Activated T-cell treated with anti-CD3 and anti-CD28 coated beads, Interleukin-2, amount 50 U/mL, for 24 hours (primary cell): ENCODE results near the gene PTPRR.

Experiments
- DNase-seq: peaks from one replicate; pipeline ENCODE4 v3.0.0-alpha.2; 2020
- H3K27ac Mint-ChIP-seq: 2 replicates; pipeline ENCODE4 v1.8.0; 2020; ENCODE audit warnings: mild to moderate bottlenecking, mixed read lengths
- H3K27me3 Mint-ChIP-seq: 2 replicates; pipeline ENCODE4 v1.8.0; 2020; ENCODE audit warnings: mixed read lengths
- H3K36me3 Mint-ChIP-seq: 2 replicates; pipeline ENCODE4 v1.8.0; 2020; ENCODE audit warnings: low read depth, mixed read lengths
- H3K4me1 Mint-ChIP-seq: 2 replicates; pipeline ENCODE4 v1.8.0; 2020; ENCODE audit warnings: low read depth, mixed read lengths
- H3K4me3 Mint-ChIP-seq: 2 replicates; pipeline ENCODE4 v1.8.0; 2020; ENCODE audit warnings: mild to moderate bottlenecking, moderate library complexity, mixed read lengths
- H3K9me3 Mint-ChIP-seq: 2 replicates; pipeline ENCODE4 v1.8.0; 2020; ENCODE audit warnings: mixed read lengths

The PTPRR gene

DNA sequence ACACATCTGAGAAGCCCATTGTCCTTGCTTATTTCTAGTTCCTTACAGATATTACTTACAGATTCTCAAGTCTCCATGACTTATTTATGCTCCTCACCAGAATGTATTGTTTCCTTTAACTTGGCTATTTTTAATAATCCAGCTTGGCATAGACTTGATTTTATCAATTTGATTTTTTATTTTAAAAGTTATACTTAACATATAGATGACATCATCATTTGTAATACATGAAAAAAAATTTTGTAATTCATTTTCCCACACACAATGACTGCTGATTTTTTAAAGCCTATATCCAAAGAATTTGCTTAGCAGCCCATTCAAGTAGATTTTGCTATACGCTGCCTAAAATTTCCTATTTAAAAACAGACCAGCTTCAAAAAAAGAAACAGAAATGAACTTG lies 39.8 kb downstream of the PTPRR start:
- Mint-ChIP-seq H3K4me1 (no peaks in the 10 kb centered on the region), H3K9me3 (no peaks in the 10 kb centered on the region), H3K36me3 (no peaks in the 10 kb centered on the region), H3K4me3 (no peak overlapping the region), H3K27ac (no peak overlapping the region), H3K27me3 (no peaks in the 10 kb centered on the region)
- no peak for DNase-seq

DNA sequence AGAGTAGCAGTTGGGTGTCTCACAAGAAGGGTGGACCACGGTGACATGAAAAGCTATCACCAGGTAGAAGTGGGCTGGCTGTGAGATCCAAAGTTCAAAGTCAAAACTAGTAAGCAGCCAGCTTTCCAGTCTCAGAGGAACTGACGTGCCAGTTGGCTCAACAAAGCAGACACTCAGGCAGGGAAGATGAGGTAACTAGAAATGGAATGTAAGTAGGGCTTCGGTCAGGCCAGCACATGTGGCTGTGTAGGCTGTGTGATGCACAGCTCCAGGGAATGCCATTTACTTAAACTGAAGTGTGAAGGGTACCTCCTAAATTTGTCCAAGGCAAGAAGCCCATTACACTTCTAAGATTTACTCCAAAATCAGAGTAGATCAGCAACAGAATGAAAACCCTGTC lies 43.6 kb downstream of the PTPRR start:
- no peak overlapping the region for H3K27ac Mint-ChIP-seq
- DNase-seq, result no peak
- no peaks in the 10 kb centered on the region for H3K4me1 Mint-ChIP-seq
- no peak overlapping the region for H3K4me3 Mint-ChIP-seq
- H3K36me3 Mint-ChIP-seq, result no peaks in the 10 kb centered on the region
- no peaks in the 10 kb centered on the region for H3K9me3 Mint-ChIP-seq
- H3K27me3 Mint-ChIP-seq, result no peaks in the 10 kb centered on the region

DNA sequence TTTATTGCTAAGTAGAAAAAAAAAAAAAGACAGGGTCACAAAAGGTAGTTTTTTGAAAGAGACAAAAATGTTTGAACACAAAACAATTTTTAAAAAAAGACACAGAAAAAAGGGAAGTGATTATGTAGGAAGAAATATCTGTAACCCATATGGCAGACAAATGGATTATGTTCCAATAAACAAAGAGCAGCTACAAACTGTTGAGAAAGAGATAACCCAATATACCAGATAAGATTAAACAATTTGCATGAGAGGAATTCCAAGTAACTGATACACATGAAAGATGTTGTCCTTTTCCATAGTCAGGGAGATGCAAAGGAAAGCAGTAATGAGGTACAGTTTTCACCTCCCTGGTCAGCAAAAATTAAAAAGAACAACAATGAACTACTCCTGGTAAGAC lies 44.9 kb downstream of the PTPRR start:
- H3K27ac Mint-ChIP-seq, result no peak overlapping the region
- no peaks in the 10 kb centered on the region for H3K36me3 Mint-ChIP-seq
- no peaks in the 10 kb centered on the region for H3K9me3 Mint-ChIP-seq
- H3K4me1 Mint-ChIP-seq, result no peaks in the 10 kb centered on the region
- H3K27me3 Mint-ChIP-seq, result no peaks in the 10 kb centered on the region
- DNase-seq, result no peak
- no peak overlapping the region for H3K4me3 Mint-ChIP-seq

DNA sequence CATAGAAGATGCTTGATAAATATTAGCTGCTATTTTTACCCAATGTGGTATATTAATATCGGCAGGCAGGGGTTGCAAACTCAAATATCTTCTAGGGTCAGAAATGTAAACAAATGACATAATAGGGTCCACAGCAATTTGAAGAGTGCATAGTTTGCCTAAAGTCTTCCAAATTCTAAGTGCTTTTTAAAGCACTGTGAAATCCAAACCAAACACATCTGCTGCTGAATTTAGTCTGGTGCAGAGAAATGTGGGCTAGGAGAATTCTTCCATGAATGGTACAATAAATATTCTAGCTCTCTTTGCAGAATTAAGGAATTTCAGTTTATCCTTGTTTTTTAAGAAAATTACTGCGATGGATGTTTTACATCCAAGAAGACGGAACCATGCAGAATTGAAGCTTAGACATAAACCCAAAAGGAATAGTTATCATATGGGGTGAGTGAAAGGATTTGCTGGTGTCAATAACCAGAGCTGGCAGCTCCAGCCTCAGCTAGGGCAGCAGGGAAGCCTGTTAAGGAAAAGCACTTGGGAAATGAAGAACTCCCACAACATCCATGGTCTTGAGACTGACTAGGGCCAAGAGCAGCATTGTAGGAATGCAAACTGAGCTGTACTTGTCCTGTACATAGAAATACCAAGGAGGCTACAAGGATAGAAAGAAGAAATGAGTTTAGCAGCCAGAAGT lies 65.5 kb downstream of the PTPRR start:
- H3K4me3 Mint-ChIP-seq, result no peak overlapping the region
- no peaks in the 10 kb centered on the region for H3K27me3 Mint-ChIP-seq
- no peaks in the 10 kb centered on the region for H3K9me3 Mint-ChIP-seq
- no peaks in the 10 kb centered on the region for H3K36me3 Mint-ChIP-seq
- no peak overlapping the region for H3K27ac Mint-ChIP-seq
- no peaks in the 10 kb centered on the region for H3K4me1 Mint-ChIP-seq
- no peak for DNase-seq

DNA sequence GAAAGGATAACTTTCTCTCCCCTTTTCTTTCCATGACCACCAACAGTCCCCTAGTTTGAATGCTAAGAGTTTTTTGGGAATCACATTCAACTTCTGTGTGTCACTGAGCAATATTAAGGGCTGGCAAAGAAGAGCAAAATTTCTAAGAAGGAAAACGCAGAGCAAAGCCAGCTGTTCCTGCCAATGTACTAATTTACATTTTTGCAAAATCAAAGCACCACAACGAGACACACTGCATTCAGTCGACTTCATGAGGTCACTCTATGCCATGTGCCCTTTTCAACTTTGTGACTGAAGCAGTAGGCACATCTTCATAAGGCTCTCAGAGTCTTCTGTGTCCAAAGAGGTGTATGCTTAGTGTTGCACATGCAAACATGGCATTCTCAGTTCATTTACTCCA lies 66.4 kb downstream of the PTPRR start:
- no peaks in the 10 kb centered on the region for H3K27me3 Mint-ChIP-seq
- H3K4me1 Mint-ChIP-seq, result no peaks in the 10 kb centered on the region
- no peak overlapping the region for H3K4me3 Mint-ChIP-seq
- no peaks in the 10 kb centered on the region for H3K36me3 Mint-ChIP-seq
- no peaks in the 10 kb centered on the region for H3K9me3 Mint-ChIP-seq
- H3K27ac Mint-ChIP-seq, result no peak overlapping the region
- DNase-seq, result no peak

DNA sequence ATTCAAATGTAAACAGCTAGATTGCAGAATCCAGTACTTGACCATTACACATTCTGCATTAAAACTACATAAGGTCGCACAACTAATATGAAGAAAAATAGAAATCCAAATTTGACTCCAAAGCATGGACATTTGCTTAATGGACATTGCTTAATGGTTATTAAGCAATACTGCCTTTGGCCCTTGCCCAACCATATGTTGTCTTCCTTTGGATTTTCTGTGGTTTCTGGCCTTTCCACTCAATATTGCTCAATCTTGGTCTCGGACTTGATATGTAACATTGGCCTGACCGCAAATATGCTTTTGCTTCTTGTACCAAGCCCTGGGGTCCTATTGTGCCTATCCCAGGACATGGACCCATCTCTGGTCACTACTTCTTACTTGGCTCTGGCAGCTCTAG lies 67.2 kb downstream of the PTPRR start:
- Mint-ChIP-seq H3K27ac (no peak overlapping the region), H3K4me1 (no peaks in the 10 kb centered on the region), H3K36me3 (no peaks in the 10 kb centered on the region), H3K9me3 (no peaks in the 10 kb centered on the region), H3K27me3 (no peaks in the 10 kb centered on the region), H3K4me3 (no peak overlapping the region)
- DNase-seq, result no peak

DNA sequence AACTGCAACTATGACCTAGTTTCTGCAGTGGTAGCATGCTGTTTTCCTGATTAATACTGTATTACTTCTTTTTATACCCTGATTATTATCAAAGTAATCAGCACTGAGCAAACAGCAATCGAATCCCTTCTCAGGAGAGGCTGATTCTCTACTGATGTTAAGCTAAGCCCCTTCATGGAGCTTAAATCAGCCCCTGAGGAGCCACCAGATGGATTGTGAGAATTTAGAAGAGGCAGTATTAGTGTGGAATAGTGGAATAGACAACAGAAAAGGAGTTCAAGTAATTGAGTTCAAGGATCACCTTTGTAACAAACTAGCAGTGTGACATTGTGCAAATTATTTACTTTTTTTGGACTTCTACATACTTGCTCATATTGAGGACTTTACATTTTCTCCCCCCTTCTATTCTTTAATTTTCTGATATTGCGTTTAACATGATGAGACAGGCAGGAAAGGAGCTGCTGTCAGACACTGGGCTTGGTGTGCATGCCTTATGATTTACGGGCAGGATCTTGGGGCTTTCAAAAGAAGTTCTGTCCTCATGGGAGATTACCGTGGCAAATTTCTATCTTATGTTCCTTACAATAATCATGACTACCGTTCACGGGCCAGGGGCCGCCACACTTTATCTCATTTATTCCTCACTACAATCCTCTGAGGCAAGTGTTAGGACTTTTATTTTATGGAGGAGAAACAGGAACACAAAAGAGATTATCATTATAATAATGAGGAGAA lies 68.0 kb downstream of the PTPRR start:
- DNase-seq, result no peak
- no peaks in the 10 kb centered on the region for H3K36me3 Mint-ChIP-seq
- no peaks in the 10 kb centered on the region for H3K4me1 Mint-ChIP-seq
- no peak overlapping the region for H3K27ac Mint-ChIP-seq
- no peaks in the 10 kb centered on the region for H3K27me3 Mint-ChIP-seq
- no peak overlapping the region for H3K4me3 Mint-ChIP-seq
- H3K9me3 Mint-ChIP-seq, result no peaks in the 10 kb centered on the region

DNA sequence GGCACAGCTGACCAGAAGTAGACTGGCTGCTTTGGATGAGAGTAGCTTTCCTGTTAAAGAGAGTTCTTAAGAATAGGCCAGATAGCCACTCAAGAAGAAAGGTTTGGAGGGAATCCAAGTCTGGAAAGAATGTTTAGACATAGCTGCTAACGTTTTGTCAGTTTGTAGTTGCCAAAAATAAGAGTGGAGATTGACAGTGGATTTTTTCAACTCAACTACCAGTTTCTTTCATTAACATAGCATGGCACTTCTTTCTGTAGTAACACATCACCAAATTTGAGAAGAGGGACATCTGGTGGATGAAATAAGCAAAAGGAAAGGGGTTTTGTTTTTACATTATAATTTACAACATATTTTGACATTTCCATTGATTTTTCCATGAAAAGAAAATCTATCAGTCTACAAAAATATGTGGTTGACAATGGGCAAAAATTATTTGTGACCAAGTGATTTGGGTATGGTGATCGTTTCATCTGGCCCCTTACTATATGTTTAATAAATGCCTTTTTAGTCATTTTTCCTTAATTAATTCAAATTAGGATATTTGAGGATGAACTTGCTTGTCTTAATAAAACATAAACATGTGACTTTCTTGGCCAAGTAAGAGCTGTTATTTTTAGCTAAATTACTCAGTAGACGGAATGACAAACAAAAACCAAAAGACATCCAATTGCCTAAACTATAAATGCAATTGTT lies 71.1 kb downstream of the PTPRR start:
- Mint-ChIP-seq H3K4me1 (no peaks in the 10 kb centered on the region), H3K27me3 (no peaks in the 10 kb centered on the region), H3K27ac (no peak overlapping the region), H3K9me3 (no peaks in the 10 kb centered on the region), H3K4me3 (no peak overlapping the region), H3K36me3 (no peaks in the 10 kb centered on the region)
- no peak for DNase-seq

DNA sequence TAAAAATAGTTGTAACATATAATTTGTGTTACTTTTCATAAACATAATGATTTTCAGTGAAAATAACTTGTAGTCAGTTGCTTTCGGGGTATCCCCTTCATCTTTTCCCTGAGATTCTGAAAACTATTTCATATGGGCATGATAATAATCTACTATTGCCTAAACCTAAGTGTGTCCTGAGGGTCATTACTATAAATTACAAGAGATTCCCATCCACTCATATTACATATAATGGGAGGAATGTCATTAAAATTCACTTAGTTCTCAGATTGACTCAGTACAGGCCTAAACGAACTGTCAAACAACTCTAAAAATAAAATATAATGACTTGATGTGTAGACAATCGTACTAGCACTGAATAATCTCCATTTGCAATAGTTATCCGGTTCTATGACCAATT lies 72.7 kb downstream of the PTPRR start:
- H3K36me3 Mint-ChIP-seq, result no peaks in the 10 kb centered on the region
- no peaks in the 10 kb centered on the region for H3K9me3 Mint-ChIP-seq
- no peaks in the 10 kb centered on the region for H3K4me1 Mint-ChIP-seq
- no peak overlapping the region for H3K4me3 Mint-ChIP-seq
- DNase-seq, result no peak
- H3K27ac Mint-ChIP-seq, result no peak overlapping the region
- H3K27me3 Mint-ChIP-seq, result no peaks in the 10 kb centered on the region

DNA sequence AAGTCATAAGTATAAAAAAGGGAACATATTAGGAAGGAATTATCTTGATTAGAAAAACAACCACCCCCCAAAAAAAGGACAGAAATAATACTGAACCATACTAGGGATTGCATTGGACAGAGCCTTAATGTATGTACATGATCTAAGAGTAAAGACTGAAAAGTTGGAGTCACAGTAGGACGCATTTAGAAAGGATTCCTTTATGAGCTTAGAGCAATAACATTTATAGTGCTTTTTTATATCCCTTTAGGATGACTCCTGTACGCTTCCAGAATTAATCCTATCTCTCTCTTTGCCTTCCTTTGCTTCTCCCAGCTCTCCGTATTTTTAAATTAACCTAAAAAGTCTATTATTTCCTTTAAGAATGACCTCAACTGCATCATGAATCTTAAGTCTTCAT lies 75.3 kb downstream of the PTPRR start:
- Mint-ChIP-seq H3K27ac (no peak overlapping the region), H3K4me3 (no peak overlapping the region), H3K36me3 (no peaks in the 10 kb centered on the region), H3K27me3 (no peaks in the 10 kb centered on the region), H3K9me3 (no peaks in the 10 kb centered on the region), H3K4me1 (no peaks in the 10 kb centered on the region)
- DNase-seq, result no peak

DNA sequence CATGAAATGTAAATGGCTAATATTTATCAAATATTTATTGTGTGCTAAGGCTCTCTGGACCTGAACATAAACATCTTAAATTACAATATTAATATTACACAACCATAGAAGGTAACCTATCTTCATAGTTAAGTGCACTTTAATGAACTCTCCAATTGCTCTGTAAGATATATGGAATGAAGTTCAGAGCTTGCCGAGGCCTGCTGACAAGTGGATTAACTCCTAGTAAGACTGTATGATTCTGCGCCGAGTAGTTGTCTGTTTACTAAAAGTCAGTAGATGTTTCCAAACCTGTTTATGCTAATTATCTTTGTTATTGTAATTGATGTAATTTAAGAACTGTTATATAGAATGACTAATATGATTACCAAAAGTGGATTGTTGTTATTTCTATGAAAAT lies 77.2 kb downstream of the PTPRR start:
- Mint-ChIP-seq H3K4me3 (no peak overlapping the region), H3K36me3 (no peaks in the 10 kb centered on the region), H3K27ac (no peak overlapping the region), H3K27me3 (peaks cover 2% of the 10 kb centered on the region), H3K9me3 (no peaks in the 10 kb centered on the region), H3K4me1 (no peaks in the 10 kb centered on the region)
- DNase-seq, result no peak

DNA sequence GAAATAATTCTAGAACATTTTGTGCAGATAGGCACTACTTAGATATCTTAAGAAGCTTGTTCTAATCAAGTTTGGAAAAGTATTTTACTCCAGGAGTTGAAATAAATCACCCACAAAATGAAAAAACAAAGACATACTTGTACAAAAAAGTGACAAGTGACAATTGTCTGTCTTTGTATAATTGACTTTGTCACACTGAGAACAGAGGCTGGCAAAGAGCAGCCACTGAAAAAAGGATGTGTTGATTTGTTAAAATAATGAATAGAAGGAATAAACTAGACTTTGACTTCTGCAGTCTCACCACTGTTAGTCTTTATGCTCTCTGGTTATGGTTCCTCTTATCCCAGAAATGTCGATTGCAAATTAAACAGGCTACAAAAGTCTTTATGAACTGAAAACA lies 77.6 kb downstream of the PTPRR start:
- Mint-ChIP-seq H3K4me1 (no peaks in the 10 kb centered on the region), H3K4me3 (no peak overlapping the region)
- no peak for DNase-seq

DNA sequence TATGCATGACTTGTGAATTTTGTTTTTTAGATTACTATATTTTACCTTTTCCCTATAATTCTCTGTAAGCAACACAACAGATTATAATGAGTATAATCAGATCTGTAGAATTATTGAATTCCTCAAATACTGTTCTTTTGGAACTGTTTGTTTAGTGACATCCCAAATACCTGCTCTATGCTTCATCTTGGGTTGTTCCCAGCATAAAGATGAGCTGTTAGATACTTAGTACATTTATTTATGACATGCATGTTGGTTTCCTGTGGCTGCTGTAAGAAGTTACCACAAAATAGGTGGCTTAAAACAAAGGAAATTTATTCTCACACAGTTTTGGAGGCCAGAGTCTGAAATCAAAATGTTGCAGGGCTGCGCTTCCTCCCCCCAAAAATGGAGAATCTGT lies 78.4 kb downstream of the PTPRR start:
- H3K27me3 Mint-ChIP-seq, result peaks cover 3% of the 10 kb centered on the region
- no peaks in the 10 kb centered on the region for H3K36me3 Mint-ChIP-seq
- DNase-seq, result no peak
- H3K9me3 Mint-ChIP-seq, result no peaks in the 10 kb centered on the region
- H3K4me1 Mint-ChIP-seq, result no peaks in the 10 kb centered on the region
- no peak overlapping the region for H3K27ac Mint-ChIP-seq
- no peak overlapping the region for H3K4me3 Mint-ChIP-seq

More for the DNA sequence above, 77.6 kb downstream of the PTPRR start:
- peaks cover 3% of the 10 kb centered on the region for H3K27me3 Mint-ChIP-seq
- H3K27ac Mint-ChIP-seq, result no peak overlapping the region
- H3K9me3 Mint-ChIP-seq, result no peaks in the 10 kb centered on the region
- no peaks in the 10 kb centered on the region for H3K36me3 Mint-ChIP-seq

DNA sequence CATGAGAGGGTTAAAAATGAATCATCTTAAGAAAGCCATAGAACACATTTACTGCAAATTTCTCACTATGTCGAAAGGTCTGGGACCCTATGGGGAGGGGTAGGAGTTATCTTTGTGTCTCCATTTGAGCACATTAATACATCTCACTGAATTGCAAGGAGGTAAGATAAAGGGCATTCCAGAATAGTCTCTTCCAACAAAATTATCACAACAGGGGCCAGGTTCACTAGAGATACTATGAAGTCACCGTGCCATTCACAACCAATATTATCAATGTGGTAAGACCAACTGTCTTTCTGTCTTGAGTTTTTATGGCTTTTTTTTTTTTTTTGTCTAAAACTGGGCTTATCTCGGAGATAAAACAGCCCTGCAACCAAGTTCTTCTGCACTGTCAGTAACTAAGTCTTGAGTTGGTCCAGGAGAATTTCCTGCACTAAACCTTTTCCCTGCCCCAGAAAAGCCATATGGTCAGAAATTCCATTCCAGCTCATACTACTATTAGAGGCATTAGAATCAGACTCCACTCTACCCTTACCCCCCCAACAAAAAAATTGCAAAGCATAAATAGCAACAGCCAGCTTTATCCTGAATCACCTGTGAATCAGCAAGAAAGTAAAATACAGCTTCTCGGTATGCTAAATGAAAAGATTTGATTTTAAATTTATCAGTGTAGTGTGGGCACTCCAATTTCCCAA lies 79.7 kb downstream of the PTPRR start:
- H3K4me1 Mint-ChIP-seq, result no peaks in the 10 kb centered on the region
- no peak overlapping the region for H3K4me3 Mint-ChIP-seq
- no peaks in the 10 kb centered on the region for H3K9me3 Mint-ChIP-seq
- peaks cover 3% of the 10 kb centered on the region for H3K27me3 Mint-ChIP-seq
- H3K36me3 Mint-ChIP-seq, result no peaks in the 10 kb centered on the region
- no peak overlapping the region for H3K27ac Mint-ChIP-seq
- DNase-seq, result no peak

DNA sequence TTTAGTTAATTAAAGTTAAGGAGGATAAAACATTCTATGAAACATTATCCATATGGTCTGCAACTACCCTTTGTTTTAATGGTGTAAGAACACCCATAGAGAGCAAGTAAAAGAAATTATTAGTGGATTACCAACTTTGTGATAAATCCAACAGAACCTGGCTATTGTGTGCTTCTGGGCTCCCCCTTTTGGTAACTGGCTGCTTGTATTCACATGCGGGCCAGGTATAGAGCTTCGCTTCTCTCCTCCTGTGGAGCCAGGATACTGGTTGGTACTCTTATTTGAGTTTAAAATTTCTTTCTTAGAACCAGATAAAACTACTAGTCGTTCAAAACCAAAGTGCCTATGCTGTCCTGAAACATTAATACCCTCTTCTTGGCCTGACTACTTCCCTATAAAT lies 81.0 kb downstream of the PTPRR start:
- Mint-ChIP-seq H3K4me3 (no peak overlapping the region), H3K4me1 (no peaks in the 10 kb centered on the region), H3K27ac (no peak overlapping the region), H3K36me3 (no peaks in the 10 kb centered on the region), H3K27me3 (peaks cover 3% of the 10 kb centered on the region), H3K9me3 (no peaks in the 10 kb centered on the region)
- DNase-seq, result no peak
